A673 (cell line): ENCODE data around the gene OSM.

Experiments
- CTCF ChIP-seq: fragments of 300-800, 200-600 bp; sonication (generic); conservative IDR thresholded peaks from 2 replicates; pipeline ENCODE4 v1.5.1; 2017; ENCODE audit warnings: low read depth, mild to moderate bottlenecking, antibody characterized with exemption, low read length, moderate library complexity, mixed read lengths
- EZH2 ChIP-seq: fragments of 200-600 bp; sonication (generic); IDR thresholded peaks from 2 replicates; pipeline ENCODE4 v1.6.1; 2017; ENCODE audit warnings: borderline replicate concordance, low read depth, mild to moderate bottlenecking, mixed read lengths, antibody characterized with exemption, low read length; ENCODE audit not compliant: poor library complexity, severe bottlenecking

GRCh38 chr22:30301995-30302809, 35.6 kb upstream of the OSM start:
- TF ChIP-seq CTCF (no peak), EZH2 (no peak)
